PC-9 (cell line): Measurements from ENCODE around the gene CYBA.

ENCODE experiments used
- CTCF ChIP-seq: fragments of 200-600 bp; sonication (generic); conservative IDR thresholded peaks from 2 replicates; pipeline ENCODE4 v1.6.1; 2017; ENCODE audit warnings: mixed run types, antibody characterized with exemption, mild to moderate bottlenecking, moderate library complexity
- EZH2 ChIP-seq: fragments of 200-600 bp; sonication (generic); IDR thresholded peaks from 2 replicates; pipeline ENCODE4 v1.8.0; 2017; ENCODE audit warnings: antibody characterized with exemption, low read depth

- TF ChIP-seq CTCF (no peak), EZH2 (no peak)
Measured at GRCh38 chr16:88630433-88630832, 20.4 kb downstream of the CYBA start.
